ENCODE data around the gene FAM110C.
"Not testable (repeated sequence)": the region's sequence is repeated elsewhere in the genome, so short reads cannot be mapped to it uniquely, and the experiment has no call there.

FAM110C gene

DNA sequence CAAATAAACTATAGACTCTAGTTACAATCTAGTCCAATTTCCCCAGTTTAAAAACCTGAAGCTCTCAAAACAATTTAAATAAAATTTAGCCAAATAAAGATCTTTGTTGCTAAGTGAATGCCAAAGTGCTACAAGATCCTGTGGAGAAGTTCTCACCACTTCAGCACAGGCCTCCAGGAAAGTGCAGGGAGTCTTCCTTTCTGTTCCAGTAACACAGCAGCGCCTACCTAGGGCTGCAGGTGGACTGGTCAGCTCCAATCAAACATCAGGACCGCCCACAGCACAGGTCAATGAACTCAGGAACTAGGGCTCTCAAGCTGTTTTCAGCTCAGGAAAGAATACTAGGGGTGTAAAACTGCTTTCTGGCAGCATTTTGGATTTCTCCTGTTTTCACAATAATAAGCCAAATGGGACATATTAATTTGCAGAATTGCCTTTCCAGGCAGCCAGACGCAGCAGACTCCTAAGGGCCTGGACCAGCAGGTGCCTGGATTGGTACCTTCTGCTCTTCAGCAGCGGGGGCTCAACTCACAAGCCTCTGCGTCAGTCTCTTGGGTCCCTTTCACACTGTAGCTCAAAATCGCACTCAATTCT, 1.5 kb downstream of the FAM110C start:
- no peak for DNase-seq (ENCODE audit: low spot score)

DNA sequence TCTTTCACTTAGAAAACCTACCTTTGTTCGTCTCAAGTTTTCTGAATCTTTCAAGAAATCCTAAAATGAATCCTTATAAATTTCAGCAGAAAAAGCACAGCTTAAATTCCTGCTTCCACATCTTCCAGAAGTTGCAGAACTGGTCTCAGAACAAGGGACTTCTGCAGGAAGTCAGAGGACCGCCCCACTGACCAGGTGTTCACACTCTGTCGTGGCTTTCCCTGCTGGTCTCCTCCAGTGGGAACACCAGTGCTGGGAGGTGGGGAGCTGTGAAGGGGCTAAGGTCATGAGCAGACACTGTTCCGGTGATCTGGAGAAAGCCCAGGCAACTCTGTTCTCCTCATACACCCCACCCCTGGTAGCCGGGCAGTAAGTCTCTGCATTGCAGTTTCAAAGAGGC, 3.5 kb downstream of the FAM110C start:
- no peak for DNase-seq (ENCODE audit: low spot score)

DNA sequence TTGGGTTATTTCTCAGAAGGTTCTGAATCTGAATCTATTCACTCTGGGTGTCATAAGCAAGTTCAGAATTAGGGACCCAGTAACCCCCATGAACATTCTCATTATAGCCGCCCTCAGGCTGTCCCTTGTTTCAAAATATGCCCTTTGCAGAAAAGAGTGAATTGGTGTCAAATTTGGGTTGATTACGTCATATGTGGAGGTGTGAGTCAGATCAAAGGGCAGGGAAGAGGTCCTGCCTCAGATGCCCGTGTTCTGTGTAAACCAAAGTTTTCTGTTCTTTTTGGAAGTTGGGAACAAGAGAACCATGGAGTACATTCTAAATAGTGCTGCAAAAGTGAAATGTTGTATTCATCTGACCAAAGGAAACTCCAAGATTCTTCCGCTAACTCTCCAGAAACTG, 5.8 kb downstream of the FAM110C start:
- no peak for DNase-seq (ENCODE audit: low spot score)

DNA sequence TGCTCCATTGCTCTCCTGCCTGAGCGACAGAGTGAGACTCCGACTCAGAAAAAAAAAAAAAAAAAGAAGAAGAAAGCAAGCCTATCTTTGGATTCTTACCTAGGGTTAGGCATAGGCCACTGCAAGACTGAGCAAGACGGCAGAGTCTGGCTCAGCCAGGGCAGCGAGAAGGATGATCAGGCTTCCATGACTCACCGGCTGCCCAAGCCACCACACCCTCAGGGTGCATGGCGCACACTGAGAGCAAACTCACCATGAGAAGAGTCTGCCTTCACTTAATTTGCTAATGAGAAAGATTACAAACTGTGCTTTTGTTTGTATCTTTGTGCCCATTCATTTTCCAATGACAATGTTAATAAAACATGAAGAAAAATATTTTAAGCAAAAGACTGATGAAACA, 8.2 kb downstream of the FAM110C start:
- no peak for DNase-seq (ENCODE audit: low spot score)

DNA sequence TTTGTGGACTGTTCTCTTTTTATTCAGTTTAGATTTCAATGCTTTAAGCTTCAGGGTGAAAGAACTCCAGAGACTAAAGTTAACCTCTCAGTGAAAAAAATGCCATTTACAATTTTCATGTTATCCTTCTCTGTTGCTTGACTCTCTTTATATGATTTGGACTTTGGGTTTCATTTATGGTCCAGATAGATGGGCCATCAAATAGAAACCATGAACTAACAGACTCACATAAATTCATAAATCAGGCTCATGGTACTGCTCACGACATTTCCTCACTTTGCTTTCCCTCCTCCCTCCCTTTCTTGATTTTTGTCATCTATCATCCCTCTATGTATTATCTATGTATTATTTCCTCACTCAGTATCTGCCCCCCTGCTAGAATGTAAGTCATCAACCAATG, 10.0 kb downstream of the FAM110C start:
- no peak for DNase-seq (ENCODE audit: low spot score)

DNA sequence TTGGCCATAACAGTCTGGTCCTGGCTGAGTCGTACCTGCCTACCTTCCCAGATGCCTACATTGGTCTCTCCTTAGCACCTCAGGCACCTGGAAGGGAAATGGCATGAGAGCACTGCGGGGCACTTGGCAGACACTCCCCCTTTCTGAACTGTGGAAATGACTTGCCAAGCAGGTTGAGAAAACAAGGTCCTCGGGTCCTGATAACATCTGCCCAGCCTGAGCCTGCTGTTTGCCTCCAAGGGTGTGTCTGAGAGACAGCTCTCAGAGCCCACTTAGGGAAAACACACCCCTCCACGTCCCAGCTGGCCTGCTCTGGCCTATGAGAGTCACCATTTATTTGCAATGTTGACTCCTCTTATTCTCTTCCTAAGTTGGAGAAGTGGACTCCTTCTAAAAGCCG, 10.5 kb downstream of the FAM110C start:
- no peak for DNase-seq (ENCODE audit: low spot score)

DNA sequence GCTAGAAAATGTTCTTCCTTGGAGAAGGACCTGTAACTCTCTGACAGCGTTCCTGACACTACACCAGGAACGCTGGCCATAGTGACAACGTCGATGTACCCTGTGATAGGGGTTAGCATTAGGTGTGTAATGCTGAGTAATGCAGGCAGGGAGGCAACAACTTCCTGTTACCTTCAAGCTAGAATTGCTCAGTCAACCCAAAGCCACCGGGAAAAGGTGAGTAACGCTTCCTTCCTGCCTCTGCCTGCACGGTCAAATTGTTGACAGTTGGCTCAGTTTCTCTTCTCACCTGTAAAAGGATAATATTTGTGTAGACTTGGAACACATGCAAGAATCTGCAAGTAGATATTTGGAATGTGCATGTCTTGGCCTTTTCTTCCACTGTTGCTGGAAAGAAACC, 12.7 kb downstream of the FAM110C start:
- DNase-seq (ENCODE audit: low spot score) = no peak

DNA sequence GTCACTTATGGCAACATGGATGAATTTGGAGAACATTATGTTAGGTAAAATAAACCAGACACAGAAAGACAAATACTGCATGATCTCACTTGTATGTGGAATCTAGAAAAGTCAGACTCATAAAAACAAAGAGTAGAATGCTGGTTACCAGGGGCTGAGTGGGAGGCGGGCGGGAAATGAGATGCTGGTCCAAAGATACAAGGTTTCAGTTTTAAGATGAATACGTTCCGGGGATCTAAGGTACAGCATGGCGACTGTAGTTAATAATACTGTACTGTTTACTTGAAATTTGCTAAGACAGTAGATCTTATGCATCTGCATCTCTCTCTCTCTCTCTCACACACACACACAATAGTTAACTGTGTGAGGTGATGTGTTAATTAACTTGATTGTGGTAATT, 14.2 kb downstream of the FAM110C start:
- no peak for DNase-seq (ENCODE audit: low spot score)

DNA sequence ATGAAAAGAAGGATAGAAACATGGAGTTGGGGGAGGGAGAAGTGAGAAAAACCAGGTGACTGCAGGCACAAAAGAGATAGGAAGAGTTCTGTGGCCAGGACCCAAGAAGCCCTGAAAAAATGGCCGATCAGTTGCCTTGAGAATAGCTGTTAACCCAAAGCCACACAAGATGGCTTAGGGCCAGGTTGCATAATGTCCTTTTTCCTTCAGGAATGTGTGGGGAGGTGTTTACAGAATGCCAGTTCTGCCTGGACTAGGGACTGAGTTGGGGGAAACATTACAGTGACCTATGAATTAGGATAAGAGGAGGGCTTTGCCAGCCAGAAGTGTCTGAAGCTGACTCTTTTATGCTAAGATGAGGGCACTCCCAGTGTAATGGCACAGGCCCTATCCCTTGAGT, 17.1 kb downstream of the FAM110C start:
- DNase-seq (ENCODE audit: low spot score) = no peak

DNA sequence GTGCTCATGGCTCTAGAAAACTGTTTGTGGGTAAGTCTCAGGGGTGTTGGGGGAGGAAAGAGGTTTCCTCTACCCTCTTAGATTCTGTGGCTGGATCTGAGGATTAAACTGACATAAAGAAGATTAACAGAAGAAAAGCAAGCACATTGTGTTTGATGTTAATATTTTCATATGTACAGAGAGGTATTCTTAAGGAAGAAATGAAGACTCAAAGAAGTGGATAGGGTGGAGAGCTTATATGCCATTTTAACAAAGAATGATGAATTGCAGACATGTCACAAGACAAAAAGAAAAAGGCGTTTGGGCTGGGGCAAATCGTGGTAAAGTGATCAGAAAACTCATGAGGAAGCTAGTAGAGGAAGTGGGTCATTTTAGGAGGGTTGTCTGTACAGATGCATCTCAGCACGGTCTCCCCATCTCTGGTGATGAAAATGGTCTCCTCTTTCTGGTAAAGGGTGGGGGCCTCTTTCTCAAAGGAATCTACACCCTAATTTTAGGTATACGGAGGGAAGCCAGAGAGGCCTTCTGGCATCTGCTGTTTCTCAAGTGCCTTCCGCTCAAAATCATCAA, 17.8 kb downstream of the FAM110C start:
- DNase-seq (ENCODE audit: low spot score) = no peak

DNA sequence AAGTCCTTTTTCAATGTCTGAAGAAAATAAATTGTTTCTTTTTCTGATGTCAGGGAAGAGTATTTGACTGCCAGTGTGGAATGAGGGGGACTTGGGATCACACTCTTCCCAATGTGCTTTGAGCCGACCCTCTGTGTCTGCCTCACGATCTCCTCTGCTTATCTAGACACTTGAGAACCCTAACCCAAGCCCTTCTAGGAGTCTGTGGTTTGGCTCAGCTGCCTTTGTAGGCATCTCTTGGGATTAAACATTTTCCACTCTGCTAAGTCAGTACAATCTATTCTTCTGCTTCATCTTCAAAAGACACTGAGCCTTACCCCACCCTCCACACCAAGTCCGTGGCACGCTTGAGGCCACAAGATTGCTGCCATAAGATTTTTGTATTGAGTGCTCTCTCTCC, 19.4 kb downstream of the FAM110C start:
- DNase-seq (ENCODE audit: low spot score) = no peak

DNA sequence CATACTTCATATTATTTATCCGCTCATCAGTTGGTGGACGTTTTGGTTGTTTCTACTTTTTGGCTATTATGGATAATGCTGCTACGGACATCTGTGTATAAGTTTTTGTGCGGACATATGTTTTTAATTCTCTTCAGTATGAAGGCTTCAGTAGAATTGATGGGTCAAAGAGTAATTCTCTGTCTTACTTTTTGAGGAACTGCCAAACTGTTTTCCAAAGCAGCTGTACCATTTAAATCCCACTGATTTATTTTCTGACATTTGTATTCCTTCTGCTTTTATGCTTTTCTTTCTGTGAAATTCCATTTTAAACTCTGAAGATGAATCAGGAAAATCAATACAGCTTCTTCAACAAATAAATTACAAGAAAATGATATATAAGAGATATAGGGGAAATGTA, 20.8 kb downstream of the FAM110C start:
- DNase-seq (ENCODE audit: low spot score) = no peak

DNA sequence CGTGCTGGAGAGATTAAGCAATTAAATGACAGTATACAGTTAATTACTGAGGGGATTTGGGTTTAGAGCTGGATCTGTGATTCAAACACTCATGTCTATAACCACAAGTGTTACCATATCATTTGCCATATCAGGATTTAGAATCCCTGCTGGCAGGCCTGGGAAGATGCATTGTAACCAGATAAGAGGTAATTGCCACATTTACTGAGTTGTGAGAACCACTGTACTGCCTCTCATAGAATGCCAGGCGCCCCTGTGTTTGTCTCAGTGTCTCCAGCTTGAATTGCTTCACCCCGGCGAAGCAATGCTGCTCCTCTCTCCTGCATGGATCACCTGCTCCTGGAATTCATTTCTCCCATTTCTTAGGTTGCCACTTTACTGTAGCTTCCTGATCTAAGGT, 21.7 kb downstream of the FAM110C start:
- DNase-seq (ENCODE audit: low spot score) = not testable (repeated sequence)

DNA sequence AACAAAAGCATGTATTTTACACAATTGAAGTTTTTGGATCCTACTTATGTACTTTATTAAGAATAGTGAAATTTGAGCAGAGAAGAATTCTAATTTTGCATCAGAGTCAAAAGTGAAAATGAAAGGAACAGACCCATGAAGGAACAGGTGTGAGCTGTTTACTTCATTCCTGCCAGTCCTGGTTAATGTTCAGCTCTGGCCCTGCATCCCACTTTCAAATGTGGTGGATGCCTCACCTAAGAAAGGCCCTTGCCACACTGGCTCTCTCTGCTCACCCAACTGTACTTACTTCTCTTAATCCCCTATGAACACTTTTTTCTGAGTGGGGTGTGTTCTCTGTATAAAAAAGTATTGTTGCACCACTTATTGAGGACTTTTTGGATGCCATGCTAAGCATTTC, 22.2 kb downstream of the FAM110C start:
- DNase-seq (ENCODE audit: low spot score) = no peak

DNA sequence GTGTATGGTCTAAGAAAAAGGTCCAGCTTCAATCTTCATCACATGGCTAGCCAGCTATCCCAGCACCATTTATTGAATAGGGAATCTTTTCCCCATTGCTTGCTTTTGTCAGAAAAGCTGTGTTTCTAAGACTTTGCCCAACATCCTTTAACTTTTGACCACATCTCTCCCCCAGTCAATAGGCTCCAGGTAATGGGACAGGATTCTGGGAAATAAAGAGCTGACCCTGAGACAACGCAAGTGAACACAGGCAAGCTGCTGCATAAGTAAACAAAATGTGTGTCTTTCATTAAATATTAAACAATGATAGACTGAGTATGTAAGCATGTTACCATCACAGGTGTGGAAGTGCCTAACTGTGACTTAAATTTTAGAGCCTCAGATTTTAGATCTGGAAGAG, 23.0 kb downstream of the FAM110C start:
- DNase-seq (ENCODE audit: low spot score) = no peak

DNA sequence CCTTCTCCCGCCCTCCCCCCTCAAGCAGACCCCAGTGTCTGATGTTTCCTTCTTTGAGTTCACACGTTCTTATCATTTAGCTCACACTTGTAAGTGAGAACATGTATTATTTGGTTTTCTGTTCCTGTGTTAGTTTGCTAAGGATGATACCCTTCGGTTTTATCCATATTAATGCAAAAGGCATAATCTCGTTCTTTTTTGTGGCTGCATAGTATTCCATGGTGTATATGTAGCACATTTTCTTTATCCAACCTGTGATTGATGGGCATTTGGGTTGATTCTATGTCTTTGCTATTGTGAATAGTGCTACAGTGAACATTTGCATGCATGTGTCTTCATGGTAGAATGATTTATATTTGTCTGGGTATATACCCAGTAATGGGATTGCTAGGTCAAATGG, 24.1 kb downstream of the FAM110C start:
- DNase-seq (ENCODE audit: low spot score) = not testable (repeated sequence)

DNA sequence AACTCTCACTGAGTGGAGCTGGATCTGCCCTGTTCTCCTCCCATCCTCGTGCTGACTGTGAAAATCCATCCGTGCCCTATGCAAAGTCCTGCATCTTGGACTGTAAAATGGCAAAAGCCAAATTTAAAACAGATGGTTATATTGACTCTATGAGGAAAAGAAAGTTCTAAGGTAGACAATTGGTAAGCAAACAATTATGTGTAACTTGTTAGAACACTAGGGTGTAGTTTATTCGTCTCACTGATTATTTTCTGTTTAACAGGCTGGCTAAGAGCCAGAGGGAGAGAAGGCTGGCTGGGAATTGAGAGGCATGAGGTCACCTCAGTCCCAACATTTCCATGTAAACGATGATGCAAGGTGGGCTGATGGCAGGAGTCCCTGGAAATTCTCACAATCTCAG, 26.0 kb downstream of the FAM110C start:
- not testable (repeated sequence) for DNase-seq (ENCODE audit: low spot score)

DNA sequence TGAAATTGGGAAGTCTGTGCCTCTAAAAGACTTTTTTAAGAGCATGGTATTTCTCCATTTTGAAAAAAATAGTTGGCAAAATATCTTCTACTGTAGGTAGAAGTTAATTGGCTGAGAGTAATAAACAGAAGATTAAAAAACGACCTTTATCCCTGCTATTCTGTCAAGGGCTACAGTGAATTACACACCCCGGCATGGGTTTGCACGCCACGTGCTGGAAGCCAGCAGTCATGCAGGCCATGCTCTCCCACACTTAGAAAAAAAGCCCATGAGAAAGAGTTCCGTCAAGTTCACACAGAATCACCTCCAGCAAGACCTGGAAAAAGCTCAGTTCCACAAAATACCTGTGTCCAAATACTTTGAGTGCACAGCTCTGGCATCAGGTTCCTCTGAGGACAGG, 26.8 kb downstream of the FAM110C start:
- DNase-seq (ENCODE audit: low spot score) = no peak

DNA sequence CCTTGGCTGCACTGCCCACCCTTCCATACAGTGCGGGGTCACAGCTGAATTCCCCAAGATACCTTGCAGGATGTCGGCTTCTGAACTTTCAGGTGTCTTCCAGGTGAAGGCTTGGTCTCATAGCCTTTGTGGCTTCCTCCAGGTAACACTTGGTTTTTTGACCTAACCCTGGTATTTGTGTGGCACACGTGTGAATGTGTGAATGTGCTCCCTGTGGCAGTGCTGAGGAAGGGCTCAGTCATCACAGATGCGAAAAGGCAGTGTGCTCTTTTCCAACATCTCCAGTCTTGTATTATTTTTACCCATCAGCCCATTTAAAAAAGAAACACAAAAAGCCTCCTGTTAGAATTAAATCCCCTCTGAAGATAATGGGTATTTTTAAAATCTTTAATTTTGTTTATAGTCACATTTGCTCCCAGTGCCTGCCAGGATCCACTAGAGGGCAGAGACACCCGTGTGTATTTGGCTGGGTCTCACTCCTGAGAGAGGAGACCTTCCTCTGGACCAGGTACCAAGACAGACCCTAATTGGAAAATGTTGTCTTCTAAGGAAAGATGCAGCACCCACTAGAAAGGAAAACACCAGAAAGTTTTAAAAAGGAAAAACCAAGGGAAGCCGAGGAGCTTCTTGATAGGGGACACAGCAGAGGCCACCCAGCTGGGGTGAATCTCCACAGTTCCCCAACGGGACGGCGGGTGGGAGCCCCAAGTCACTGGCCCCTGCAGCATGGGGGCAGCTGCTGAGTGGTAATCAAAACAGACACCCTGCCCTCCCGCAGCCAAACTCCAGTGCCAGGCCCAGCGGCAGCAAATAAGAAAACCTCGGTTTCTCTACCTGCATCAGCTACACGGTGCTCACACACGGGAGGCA, 27.7 kb downstream of the FAM110C start:
- no peak for DNase-seq (ENCODE audit: low spot score)

DNA sequence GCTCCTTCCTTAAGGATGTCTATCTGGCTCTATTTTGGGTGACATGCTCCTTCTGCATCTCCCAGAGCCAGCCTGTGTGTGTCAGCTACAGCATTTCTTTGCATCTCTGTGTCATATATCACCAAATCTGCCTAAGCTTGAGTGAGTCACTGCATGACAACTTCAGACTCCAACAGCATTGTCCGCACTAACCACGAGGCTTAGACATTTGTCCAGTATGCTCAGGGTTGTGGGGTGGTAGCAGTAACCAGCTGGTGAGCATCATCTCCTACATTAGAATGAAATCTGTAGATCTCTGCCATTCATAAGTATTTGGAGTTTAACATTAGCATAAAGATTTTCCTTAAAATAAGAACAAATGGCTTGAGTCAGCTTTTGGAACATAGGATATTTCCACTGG, 30.4 kb downstream of the FAM110C start:
- not testable (repeated sequence) for DNase-seq (ENCODE audit: low spot score)

DNA sequence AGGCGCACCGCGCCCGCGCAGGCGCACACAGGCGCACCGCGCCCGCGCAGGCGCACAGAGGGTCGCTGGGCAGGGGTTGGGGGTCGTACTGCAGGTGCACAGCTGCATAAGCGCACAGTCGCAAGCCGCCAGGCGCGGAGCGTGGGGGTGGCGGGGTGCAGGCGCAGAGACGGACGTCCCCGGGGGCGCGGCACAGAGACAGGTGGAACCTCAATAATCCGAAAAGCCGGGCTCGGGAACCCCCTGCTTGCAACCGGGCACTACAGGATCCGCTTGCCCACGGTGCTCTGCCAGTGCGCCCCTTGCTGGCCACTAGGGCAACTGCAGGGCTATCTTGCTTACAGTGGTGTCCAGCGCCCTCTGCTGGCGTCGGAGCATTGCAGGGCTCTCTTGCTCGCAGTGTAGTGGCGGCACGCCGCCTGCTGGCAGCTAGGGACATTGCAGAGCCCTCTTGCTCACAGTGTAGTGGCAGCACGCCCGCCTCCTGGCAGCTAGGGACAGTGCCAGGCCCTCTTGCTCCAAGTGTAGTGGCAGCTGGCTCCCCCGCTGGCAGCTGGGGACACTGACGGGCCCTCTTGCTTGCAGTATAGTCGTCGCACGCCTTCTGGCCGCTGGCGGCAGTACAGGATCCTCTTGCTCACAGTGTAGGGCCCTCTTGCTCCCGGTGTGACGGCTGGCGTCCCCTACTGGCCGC, 34.9 kb downstream of the FAM110C start:
- no peak for DNase-seq (ENCODE audit: low spot score)

DNA sequence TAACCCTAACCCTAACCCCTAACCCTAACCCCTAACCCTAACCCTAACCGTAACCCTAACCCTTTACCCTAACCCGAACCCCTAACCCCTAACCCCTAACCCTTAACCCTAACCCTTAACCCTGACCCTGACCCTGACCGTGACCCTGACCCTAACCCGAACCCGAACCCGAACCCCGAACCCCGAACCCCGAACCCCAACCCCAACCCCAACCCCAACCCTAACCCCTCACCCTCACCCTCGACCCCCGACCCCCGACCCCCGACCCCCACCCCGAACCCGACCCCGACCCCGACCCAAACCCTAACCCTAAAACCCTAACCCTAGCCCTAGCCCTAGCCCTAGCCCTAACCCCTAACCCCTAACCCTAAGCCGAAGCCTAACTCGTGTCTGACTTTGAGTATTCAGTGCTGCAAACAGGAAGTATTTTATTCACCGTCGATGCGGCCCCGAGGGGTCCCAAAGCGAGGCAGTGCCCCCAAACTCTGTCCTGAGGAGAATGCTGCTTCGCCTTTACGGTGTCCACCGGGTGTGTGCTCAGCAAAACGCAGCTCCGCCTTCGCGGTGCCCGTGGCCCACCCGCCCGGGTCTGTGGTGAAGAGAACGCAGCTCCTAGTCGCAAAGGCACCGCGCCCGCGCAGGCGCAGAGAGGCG, 36.0 kb downstream of the FAM110C start:
- DNase-seq (ENCODE audit: low spot score) = no peak

All from AG08396 (cell line).